GM19397 (cell line): Measurements from ENCODE around the gene C13orf46.
"Not testable (repeated sequence)": the region's sequence is repeated elsewhere in the genome, so short reads cannot be mapped to it uniquely, and the experiment has no call there.

Experiments used
- ATAC-seq: cut with Tn5 transposase; IDR thresholded peaks from one replicate; pipeline ENCODE4 v1.9.1; 2021; ENCODE audit warnings: mild to moderate bottlenecking, moderate library complexity; ENCODE audit not compliant: unreplicated experiment

C13orf46 gene

DNA sequence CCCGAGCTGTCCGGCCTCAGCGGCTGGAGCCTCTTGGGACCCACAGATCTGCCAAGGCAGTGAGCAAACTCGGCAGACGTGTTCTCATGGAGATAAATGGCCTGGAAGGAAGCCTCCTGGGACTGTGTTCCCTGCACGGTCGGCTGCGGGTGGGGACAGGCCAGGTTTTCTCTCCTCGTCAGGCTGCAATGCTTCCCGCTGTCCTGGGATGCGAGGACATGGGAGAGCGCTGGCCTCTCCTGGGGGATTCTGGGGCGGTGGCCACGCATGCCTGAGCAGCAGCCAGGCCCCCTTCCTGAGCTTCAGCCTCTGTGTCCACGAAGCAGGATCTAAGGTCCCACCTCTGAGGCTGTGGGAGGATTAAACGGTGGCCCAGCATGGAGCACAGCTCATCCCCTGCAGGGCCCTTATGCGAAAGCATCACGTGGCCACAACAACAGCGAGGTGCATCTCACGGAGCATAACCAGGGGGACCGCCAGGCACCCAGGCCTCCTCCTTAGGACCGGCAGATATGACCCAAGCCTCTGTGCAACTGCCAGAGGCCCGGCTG lies 21.2 kb upstream of the C13orf46 start:
- ATAC-seq: no peak

GRCh38 chr13:113992276-113993005 lies 18.6 kb upstream of the C13orf46 start:
- no peak for ATAC-seq

DNA sequence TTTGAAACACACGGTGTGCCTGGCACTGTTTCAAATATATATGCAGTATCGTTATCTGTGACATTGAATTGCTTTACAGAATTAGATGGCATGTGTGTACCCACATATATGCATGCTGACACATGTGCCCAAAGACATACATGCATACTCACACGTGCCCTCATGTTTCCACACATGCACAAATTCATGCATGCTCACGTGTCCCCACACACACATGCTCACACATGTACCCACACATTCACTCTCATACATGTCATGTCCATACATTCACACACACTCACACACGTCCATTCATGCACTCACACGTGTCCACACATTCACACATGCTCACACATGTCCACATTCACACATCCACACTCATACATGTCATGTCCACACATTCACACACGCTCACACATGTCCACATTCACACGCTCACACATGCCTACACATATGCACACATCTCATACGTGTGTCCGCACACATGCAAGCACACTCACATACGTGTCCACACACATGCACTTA lies 17.9 kb upstream of the C13orf46 start:
- no peak for ATAC-seq

DNA sequence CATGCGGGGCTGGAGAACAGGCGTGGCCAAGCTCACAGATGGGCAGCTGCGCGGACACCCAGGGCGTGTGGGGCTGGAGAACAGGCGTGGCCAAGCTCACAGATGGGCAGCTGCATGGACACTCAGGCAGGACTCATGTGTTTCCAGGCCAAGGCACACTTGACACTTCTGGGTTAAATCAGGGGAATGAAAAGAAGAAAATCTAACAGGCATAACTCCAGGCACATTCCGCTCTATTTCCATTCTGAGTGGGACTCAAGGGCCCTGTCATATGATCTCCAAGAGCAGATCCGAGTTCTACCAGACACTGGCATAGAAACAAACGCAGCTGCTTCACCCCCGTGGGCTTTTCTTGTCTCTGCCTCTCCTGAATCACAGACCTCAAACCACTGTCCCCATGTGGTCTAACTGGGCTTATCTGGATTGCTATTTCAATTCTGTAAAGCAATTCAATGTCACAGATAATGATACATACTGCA lies 17.4 kb upstream of the C13orf46 start:
- no peak for ATAC-seq

DNA sequence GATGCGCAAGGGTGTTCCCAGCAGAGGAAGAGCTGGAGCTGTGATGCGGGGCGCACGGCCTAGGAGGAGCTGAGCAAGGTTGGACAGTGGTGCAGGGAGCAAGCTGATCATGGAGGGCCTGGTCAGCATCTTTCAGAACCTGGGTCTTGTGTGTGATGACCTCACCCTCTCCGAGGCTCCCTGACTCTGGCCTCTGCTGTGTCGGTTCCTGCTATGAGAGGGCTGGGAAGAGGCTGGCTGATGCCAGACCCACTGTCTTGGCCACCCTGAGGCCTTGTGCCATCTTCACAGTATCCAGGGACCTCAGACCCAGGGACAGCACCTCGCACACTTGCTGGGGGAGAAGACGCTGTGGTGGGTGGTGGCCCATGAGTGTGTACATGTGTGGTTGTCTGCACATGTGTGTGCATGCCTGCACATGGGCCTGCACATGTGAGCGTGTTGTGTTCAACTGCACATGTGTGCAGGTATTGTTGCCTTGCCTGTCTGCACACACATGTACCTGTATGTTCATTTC lies 16.5 kb upstream of the C13orf46 start:
- ATAC-seq: no peak

- ATAC-seq: no peak
These were observed 15.9 kb upstream of the C13orf46 start for GRCh38 chr13:113989585-113990300.

DNA sequence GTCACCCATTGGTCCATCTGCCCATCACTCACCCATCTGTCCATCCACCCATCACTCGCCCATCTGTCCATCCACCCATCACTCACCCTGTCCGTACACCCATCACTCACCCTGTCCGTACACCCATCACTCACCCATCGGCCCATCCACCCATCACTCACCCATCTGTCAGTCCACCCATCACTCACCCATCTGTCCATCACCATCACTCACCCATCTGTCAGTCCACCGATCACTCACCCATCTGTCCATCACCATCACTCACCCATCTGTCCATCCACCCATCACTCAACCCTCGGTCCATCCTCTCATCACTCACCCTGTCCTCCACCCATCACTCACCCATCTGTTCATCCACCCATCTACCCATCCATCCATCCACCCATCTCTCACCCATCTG lies 15.0 kb upstream of the C13orf46 start:
- ATAC-seq: not testable (repeated sequence)

DNA sequence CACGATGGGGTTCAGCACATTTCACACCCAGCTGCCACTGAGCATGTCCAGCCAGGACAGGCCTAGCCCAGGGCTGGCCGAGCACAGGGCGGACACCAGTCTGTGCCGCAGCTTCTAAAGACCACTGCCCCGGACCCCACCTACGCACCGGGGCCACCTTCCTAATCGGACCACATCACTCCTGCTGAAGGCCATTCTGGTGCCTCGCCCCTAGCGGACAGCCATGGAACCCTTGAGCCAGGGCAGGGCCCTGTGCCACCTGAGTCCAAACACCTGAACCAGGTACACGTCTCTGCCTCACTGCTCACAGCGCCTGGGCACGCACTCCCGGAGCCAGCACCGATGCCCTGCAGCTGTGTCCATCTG lies 8.4 kb upstream of the C13orf46 start:
- no peak for ATAC-seq

DNA sequence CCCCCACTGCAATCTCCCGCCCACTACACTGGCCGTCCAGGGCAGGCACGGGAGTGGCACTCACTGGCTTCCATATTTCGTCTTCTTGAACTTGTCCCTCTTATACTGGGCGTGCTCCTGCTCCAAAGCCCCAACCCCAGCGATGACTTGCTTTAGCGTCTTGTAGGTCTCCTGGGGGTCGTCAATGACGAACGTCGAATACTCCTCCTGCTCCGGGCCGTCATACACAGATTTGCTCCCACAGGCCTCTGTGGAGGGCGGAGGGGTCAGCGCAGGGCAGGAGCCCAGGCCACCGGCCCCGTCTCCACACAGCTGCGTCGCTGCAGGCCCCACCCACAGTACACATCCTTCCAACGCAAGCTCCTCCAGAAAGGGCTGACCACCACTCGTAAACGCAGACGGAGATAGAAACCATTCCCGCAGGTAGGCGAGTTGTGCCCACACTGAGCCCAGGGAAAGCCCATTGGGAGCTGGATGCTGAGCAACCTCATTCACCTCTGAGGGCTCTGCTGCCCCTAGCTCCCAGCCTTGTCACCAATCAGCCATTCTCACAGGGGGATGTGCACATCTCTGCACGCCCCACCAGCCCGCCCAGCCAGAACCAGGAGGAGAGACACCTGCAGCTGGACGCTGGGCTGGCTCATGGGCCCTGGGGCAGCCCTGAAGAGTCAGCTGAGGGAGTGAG lies 7.9 kb upstream of the C13orf46 start:
- ATAC-seq: no peak

- no peak for ATAC-seq
These were observed 7.3 kb upstream of the C13orf46 start for GRCh38 chr13:113981194-113981605.

GRCh38 chr13:113980489-113981064 lies 6.7 kb upstream of the C13orf46 start:
- ATAC-seq: no peak

GRCh38 chr13:113979791-113980471 lies 6.1 kb upstream of the C13orf46 start:
- ATAC-seq: no peak

- ATAC-seq: no peak
These were observed 5.0 kb upstream of the C13orf46 start for GRCh38 chr13:113978741-113979481.

- no peak for ATAC-seq
These were observed 4.1 kb upstream of the C13orf46 start for GRCh38 chr13:113977976-113978375.

GRCh38 chr13:113976711-113977684 lies 3.1 kb upstream of the C13orf46 start:
- no peak for ATAC-seq

- no peak for ATAC-seq
These were observed 1.5 kb upstream of the C13orf46 start for GRCh38 chr13:113975416-113975815.

DNA sequence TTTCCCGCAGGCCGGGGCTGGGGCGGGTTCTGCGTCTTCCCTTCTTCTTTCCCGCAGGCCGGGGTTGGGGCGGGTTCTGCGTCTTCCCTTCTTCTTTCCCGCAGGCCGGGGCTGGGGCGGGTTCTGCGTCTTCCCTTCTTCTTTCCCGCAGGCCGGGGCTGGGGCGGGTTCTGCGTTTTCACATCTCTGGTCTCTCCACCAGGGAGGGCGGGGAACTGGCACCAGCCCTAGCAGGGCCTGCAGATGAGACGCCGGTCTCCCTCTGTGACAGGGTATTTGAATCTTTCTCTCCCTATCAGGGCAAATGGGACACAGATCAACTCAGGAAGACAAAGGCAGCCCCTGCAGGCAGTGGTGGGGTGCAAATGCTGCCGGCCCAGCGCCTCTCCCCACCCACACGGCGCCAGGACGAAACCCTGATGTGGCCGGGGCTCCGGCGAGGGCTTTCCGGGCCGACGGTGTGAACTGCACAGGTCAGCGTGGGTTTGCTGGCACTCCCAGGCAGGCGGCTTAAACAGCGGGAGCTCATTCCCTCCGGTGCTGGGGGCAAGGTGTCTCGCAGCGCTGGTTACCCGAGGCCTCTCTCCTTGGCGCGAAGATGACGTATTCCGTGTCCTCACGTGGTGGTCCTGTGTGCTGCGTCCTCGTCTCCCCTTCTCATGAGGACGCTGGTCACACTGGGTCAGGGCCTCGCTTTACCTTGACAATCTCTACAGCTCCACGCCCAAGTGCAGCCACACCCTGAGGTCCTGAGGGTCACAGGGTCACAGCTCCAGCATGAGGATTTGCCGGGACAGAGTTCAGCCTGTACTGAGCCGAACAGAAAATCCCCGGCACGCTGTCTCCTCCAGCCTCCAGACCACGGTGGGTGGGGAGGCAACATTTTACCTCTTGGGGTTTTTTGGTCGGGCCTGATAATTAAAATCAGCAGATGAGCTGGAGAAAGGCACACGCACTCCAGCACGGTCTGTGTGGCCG lies 717 bp upstream of the C13orf46 start:
- ATAC-seq: no peak
